HCT116 (cell line): ENCODE data around the gene ERN1. TPM values are rescaled to one million over a fixed set of nuclear protein-coding genes. Genes with fewer than 3 reads are reported as not detected.

Source experiments
- ATAC-seq: fragments of 200-7000 bp; cut with Tn5 transposase; 2 replicates; pipeline ENCODE4 v1.9.1; 2020; ENCODE audit warnings: mild to moderate bottlenecking, moderate library complexity
- BruUV-seq: library from RNA; stranded (reverse); fragments of 400-500 nt; replicated peaks from 2 replicates; lab custom pipeline; 2021; lab: Mats Ljungman, UMichigan
- CTCF ChIA-PET: fragments of 300-600 bp; sonication (Branson Sonifier 250); formaldehyde crosslinking; loops from one replicate; lab custom pipeline; 2021; ENCODE audit warnings: antibody characterized with exemption; lab: Charles Lee
- POLR2A ChIA-PET: fragments of 300-600, 350-600 bp; sonication (Branson Sonifier 250); formaldehyde crosslinking; loops from one replicate; lab custom pipeline; 2021; ENCODE audit warnings: antibody characterized with exemption; lab: Charles Lee
- RAD21 ChIA-PET, 2 experiments: fragments of 300-600 bp; sonication (Branson Sonifier 250); formaldehyde crosslinking; loops; one replicate each; lab custom pipeline; 2023; ENCODE audit warnings: low total read pairs in 2 of 2; ENCODE audit not compliant: uncharacterized antibody in 2 of 2, unreplicated experiment in 2 of 2, low non-redundant PET in 1 of 2; lab: Charles Lee
- DNase-seq: peaks from one replicate; pipeline ENCODE4 v3.0.0-alpha.2; 2010; ENCODE audit warnings: low read depth, low spot score
- H2AFZ ChIP-seq: fragments of 200-600 bp; shearing (Covaris generic), sonication (generic); 2 replicates; pipeline ENCODE4 v1.6.1; 2017; ENCODE audit warnings: low read depth, mixed run types, mixed read lengths, antibody characterized with exemption, low read length; ENCODE audit not compliant: poor library complexity, severe bottlenecking
- H3K27ac ChIP-seq: 2 replicates; pipeline ENCODE4 v1.5.1; 2012; ENCODE audit warnings: low read depth, low read length
- H3K27me3 ChIP-seq: fragments of 200-600 bp; sonication (generic); 2 replicates; pipeline ENCODE4 v1.6.1; 2016; ENCODE audit warnings: mixed run types, low read length, mixed read lengths; ENCODE audit not compliant: insufficient read depth
- H3K36me3 ChIP-seq, 2 experiments: fragments of 200-500 bp in 1 of 2; fragments of 200-600 bp in 1 of 2; sonication (Bioruptor generic) in 1 of 2; sonication (generic) in 1 of 2; 2 replicates each; pipeline versions ENCODE4 v1.5.1 to v1.6.1; 2014 to 2016; ENCODE audit warnings: low read length in 2 of 2, inconsistent platforms in 1 of 2, mixed read lengths in 1 of 2, mixed run types in 1 of 2; ENCODE audit not compliant: insufficient read depth in 2 of 2, control insufficient read depth in 1 of 2
- H3K4me1 ChIP-seq, 2 experiments: fragments of 200-600 bp in 1 of 2; sonication (generic) in 1 of 2; 2 replicates each; pipeline versions ENCODE4 v1.5.1 to v1.6.1; 2012 to 2017; ENCODE audit warnings: low read length in 2 of 2, inconsistent platforms in 1 of 2, mild to moderate bottlenecking in 1 of 2, mixed read lengths in 1 of 2, mixed run types in 1 of 2, moderate library complexity in 1 of 2; ENCODE audit not compliant: insufficient read depth in 2 of 2, control insufficient read depth in 1 of 2
- H3K4me2 ChIP-seq: fragments of 200-600 bp; sonication (generic); 2 replicates; pipeline ENCODE4 v1.6.1; 2017; ENCODE audit warnings: mixed run types, low read length, mixed read lengths
- H3K4me3 ChIP-seq, 2 experiments: fragments of 200-600 bp in 1 of 2; sonication (generic) in 1 of 2; replicated peaks in 1 of 2; 2 replicates each; pipeline ENCODE4 v1.5.1; 2011 to 2016; ENCODE audit warnings: low read length in 2 of 2, control low read depth in 1 of 2, low read depth in 1 of 2, mild to moderate bottlenecking in 1 of 2, mixed read lengths in 1 of 2, mixed run types in 1 of 2
- H3K79me2 ChIP-seq: fragments of 200-600 bp; sonication (generic); 2 replicates; pipeline ENCODE4 v1.6.1; 2017; ENCODE audit warnings: mild to moderate bottlenecking, mixed run types, low read length, moderate library complexity, mixed read lengths; ENCODE audit not compliant: insufficient read depth
- H3K9ac ChIP-seq: fragments of 200-600 bp; sonication (generic); 2 replicates; pipeline ENCODE4 v1.6.1; 2016; ENCODE audit warnings: low read length, mixed read lengths
- H3K9me2 ChIP-seq: fragments of 200-600 bp; sonication (generic), shearing (Covaris generic); 2 replicates; pipeline ENCODE4 v1.6.1; 2017; ENCODE audit warnings: mixed run types, mild to moderate bottlenecking, moderate library complexity; ENCODE audit not compliant: insufficient read depth
- H3K9me3 ChIP-seq, 2 experiments: fragments of 200-500 bp in 1 of 2; fragments of 200-600 bp in 1 of 2; sonication (Bioruptor generic) in 1 of 2; sonication (generic) in 1 of 2; 2 replicates each; pipeline ENCODE4 v1.6.1; 2014 to 2017; ENCODE audit warnings: low read length in 2 of 2, mixed read lengths in 2 of 2, inconsistent platforms in 1 of 2, low read depth in 1 of 2, mild to moderate bottlenecking in 1 of 2, mixed run types in 1 of 2, moderate library complexity in 1 of 2; ENCODE audit not compliant: control insufficient read depth in 1 of 2, insufficient read depth in 1 of 2
- H4K20me1 ChIP-seq: fragments of 200-600 bp; sonication (generic), shearing (Covaris generic); 2 replicates; pipeline ENCODE4 v1.6.1; 2017; ENCODE audit warnings: mixed run types, mild to moderate bottlenecking, moderate library complexity; ENCODE audit not compliant: insufficient read depth
- CTCF ChIP-seq, 3 experiments: fragments of 200-600 bp in 1 of 3; sonication (generic) in 1 of 3; IDR thresholded peaks in 2 of 3; conservative IDR thresholded peaks in 1 of 3; 2 replicates each; pipeline ENCODE4 v1.5.1; 2012 to 2017; ENCODE audit warnings: low read depth in 2 of 3, low read length in 2 of 3, antibody characterized with exemption in 1 of 3, borderline replicate concordance in 1 of 3, control low read depth in 1 of 3, mild to moderate bottlenecking in 1 of 3, mixed read lengths in 1 of 3, mixed run types in 1 of 3, moderate library complexity in 1 of 3; ENCODE audit not compliant: insufficient read depth in 1 of 3
- EGR1 ChIP-seq: IDR thresholded peaks from 2 replicates; pipeline ENCODE4 v1.6.1; 2012; ENCODE audit warnings: low read depth
- ELF1 ChIP-seq: IDR thresholded peaks from 2 replicates; pipeline ENCODE4 v1.6.1; 2012; ENCODE audit warnings: low read depth, borderline replicate concordance
- EZH2phosphoT487 ChIP-seq: fragments of 200-600 bp; IDR thresholded peaks from 2 replicates; pipeline ENCODE4 v1.6.1; 2018; ENCODE audit warnings: antibody characterized with exemption, borderline replicate concordance
- MAX ChIP-seq: IDR thresholded peaks from 2 replicates; pipeline ENCODE4 v1.6.1; 2012
- RAD21 ChIP-seq: IDR thresholded peaks from 2 replicates; pipeline ENCODE4 v1.6.1; 2012; ENCODE audit warnings: low read depth, mild to moderate bottlenecking
- TCF7L2 ChIP-seq: IDR thresholded peaks from 2 replicates; pipeline ENCODE4 v1.7.0; 2011; ENCODE audit warnings: borderline replicate concordance, inconsistent platforms; ENCODE audit not compliant: insufficient read depth, insufficient read length; ENCODE audit errors: extremely low read depth
- YY1 ChIP-seq: IDR thresholded peaks from 2 replicates; pipeline ENCODE4 v1.6.1; 2011; ENCODE audit warnings: low read length, low read depth, moderate library complexity, mild to moderate bottlenecking; ENCODE audit not compliant: insufficient replicate concordance; ENCODE audit errors: extremely low read depth
- ZBTB33 ChIP-seq: IDR thresholded peaks from 2 replicates; pipeline ENCODE4 v1.6.1; 2011; ENCODE audit warnings: mild to moderate bottlenecking, low read length, moderate library complexity; ENCODE audit not compliant: insufficient replicate concordance; ENCODE audit errors: extremely low read depth
- intact Hi-C: fragments of 100-400 bp; cut with micrococcal nuclease; formaldehyde crosslinking; loops from 2 replicates; pipeline ENCODE4 v1.10.0; 2022
- total RNA-seq: library from RNA; stranded (reverse); gene quantifications from one replicate; pipeline ENCODE4 v1.2.1, GENCODE V29; 2021; ENCODE audit not compliant: unreplicated experiment
- TF ChIP-seq, protein P1 (sequence below): IDR thresholded peaks from 2 replicates; pipeline ENCODE4 v1.6.1; 2012; ENCODE audit warnings: low read depth
- TF ChIP-seq, protein P2 (sequence below): IDR thresholded peaks from 2 replicates; pipeline ENCODE4 v1.6.1; 2012

Gene ERN1
- total RNA-seq, 1 experiment from 2014 or later = 28.2 TPM

GRCh38 chr17:64059756-64060155 is 70.2 kb downstream of the ERN1 start (continued):
- TF ChIP-seq TCF7L2 = no peak
- no peak for TF ChIP-seq ZBTB33
- TF ChIP-seq MAX = no peak

DNA sequence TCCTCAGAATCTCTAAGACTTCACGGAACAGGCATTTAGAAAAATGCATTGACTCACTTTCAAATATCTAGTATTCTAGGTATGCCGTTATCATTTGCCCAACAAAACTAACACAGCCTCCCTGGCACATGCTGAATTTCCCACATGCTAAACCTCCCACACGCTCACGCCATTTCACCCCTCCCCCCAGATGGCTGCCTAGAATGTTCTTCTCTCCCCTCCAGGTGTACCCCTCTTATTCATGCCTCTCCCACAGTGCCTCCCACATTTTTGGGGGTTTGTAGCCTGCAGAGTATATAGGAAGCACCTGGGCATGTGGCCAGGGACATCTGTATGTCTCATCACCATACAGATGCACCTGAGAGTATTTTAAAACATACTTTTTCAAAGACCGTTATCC is 71.3 kb downstream of the ERN1 start:
- no peaks in the 10 kb centered on the region for H4K20me1 ChIP-seq
- RAD21 ChIA-PET = no interaction called here
- H2AFZ ChIP-seq = no peak overlapping the region
- CTCF ChIA-PET = interaction anchor here (1.4 kb wide), 1 partner anchor 75 kb away, joined by 5 read pairs; no protein-coding TSS in a partner anchor
- ATAC-seq (no peak), DNase-seq (no peak)
- H3K4me1 ChIP-seq = peaks cover 0 to 7% of the 10 kb centered on the region in 2 experiments; a peak in 1 of 4 replicates
- no peaks in the 10 kb centered on the region for H3K27me3 ChIP-seq
- no peaks in the 10 kb centered on the region for H3K9me2 ChIP-seq
- TF ChIP-seq CTCF (IDR thresholded peaks at IDR 0.05 in 2 of 3, conservative IDR thresholded peaks at IDR 0.05 in 1 of 3; ENCODE audit: borderline replicate concordance in 1 of 3, insufficient read depth in 1 of 3, low read depth in 2 of 3, low read length in 2 of 3) (no peak), ELF1 (no peak), EZH2phosphoT487 (no peak), EGR1 (no peak), YY1 (no peak), RAD21 (no peak)
- TF ChIP-seq, protein P1, sequence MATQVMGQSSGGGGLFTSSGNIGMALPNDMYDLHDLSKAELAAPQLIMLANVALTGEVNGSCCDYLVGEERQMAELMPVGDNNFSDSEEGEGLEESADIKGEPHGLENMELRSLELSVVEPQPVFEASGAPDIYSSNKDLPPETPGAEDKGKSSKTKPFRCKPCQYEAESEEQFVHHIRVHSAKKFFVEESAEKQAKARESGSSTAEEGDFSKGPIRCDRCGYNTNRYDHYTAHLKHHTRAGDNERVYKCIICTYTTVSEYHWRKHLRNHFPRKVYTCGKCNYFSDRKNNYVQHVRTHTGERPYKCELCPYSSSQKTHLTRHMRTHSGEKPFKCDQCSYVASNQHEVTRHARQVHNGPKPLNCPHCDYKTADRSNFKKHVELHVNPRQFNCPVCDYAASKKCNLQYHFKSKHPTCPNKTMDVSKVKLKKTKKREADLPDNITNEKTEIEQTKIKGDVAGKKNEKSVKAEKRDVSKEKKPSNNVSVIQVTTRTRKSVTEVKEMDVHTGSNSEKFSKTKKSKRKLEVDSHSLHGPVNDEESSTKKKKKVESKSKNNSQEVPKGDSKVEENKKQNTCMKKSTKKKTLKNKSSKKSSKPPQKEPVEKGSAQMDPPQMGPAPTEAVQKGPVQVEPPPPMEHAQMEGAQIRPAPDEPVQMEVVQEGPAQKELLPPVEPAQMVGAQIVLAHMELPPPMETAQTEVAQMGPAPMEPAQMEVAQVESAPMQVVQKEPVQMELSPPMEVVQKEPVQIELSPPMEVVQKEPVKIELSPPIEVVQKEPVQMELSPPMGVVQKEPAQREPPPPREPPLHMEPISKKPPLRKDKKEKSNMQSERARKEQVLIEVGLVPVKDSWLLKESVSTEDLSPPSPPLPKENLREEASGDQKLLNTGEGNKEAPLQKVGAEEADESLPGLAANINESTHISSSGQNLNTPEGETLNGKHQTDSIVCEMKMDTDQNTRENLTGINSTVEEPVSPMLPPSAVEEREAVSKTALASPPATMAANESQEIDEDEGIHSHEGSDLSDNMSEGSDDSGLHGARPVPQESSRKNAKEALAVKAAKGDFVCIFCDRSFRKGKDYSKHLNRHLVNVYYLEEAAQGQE = no peak
- TF ChIP-seq, protein P2, sequence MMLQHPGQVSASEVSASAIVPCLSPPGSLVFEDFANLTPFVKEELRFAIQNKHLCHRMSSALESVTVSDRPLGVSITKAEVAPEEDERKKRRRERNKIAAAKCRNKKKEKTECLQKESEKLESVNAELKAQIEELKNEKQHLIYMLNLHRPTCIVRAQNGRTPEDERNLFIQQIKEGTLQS = no peak
- no peak overlapping the region for H3K9ac ChIP-seq
- BruUV-seq = no TSS peak
- no peak overlapping the region for H3K4me2 ChIP-seq
- POLR2A ChIA-PET = no interaction called here
- no peak overlapping the region for H3K27ac ChIP-seq
- H3K36me3 ChIP-seq = peaks cover 0 to 5% of the 10 kb centered on the region in 2 experiments; a peak in 1 of 4 replicates
- no peaks in the 10 kb centered on the region for H3K9me3 ChIP-seq
- no peak overlapping the region for H3K4me3 ChIP-seq
- intact Hi-C loops = no loop called here
- no peaks in the 10 kb centered on the region for H3K79me2 ChIP-seq
